HTR-8/SVneo (cell line): Measurements from ENCODE around the gene LYZL2.
"Not testable (repeated sequence)": the region's sequence is repeated elsewhere in the genome, so short reads cannot be mapped to it uniquely, and the experiment has no call there.

Source experiments
- DNase-seq: peaks from one replicate; pipeline ENCODE4 v3.0.0; 2011; ENCODE audit warnings: low spot score, mixed read lengths; ENCODE audit not compliant: insufficient read length
- FAIRE-seq: peaks from 2 replicates; lab custom pipeline; 2011; peaks lifted over from hg19 to GRCh38; lab: Jason Lieb, UNC

Gene LYZL2

GRCh38 chr10:30642856-30643255 is 13.3 kb upstream of the LYZL2 start:
- not testable (repeated sequence) for DNase-seq
- peak; percentile 42 for FAIRE-seq

- FAIRE-seq = no peak
- peak; percentile 63 for DNase-seq
These were observed 10.6 kb upstream of the LYZL2 start for GRCh38 chr10:30639946-30640786.

- FAIRE-seq (peak; percentile 74), DNase-seq (peak; percentile 76)
These were observed 8.4 kb upstream of the LYZL2 start for GRCh38 chr10:30637881-30638467.

GRCh38 chr10:30631188-30631587 is 1.6 kb upstream of the LYZL2 start:
- DNase-seq (no peak), FAIRE-seq (no peak)

GRCh38 chr10:30630571-30630970 is 1.0 kb upstream of the LYZL2 start:
- FAIRE-seq (no peak), DNase-seq (no peak)

- FAIRE-seq, DNase-seq: not testable (repeated sequence)
These were observed 977 bp downstream of the LYZL2 start for GRCh38 chr10:30628576-30628975.

- peak; percentile 31 for FAIRE-seq
- not testable (repeated sequence) for DNase-seq
These were observed 2.7 kb downstream of the LYZL2 start for GRCh38 chr10:30626837-30627236.

GRCh38 chr10:30626196-30626595 is 3.4 kb downstream of the LYZL2 start:
- FAIRE-seq = peak; percentile 81
- DNase-seq = not testable (repeated sequence)

- no peak for FAIRE-seq
- DNase-seq = no peak
These were observed 4.5 kb downstream of the LYZL2 start for GRCh38 chr10:30625080-30625479.

GRCh38 chr10:30619966-30620365 is 9.6 kb downstream of the LYZL2 start:
- no peak for FAIRE-seq

GRCh38 chr10:30617070-30617469 is 12.5 kb downstream of the LYZL2 start:
- FAIRE-seq = no peak
- DNase-seq = no peak

More at GRCh38 chr10:30619966-30620365, 9.6 kb downstream of the LYZL2 start:
- DNase-seq = no peak

- not testable (repeated sequence) for FAIRE-seq, DNase-seq
These were observed 18.5 kb downstream of the LYZL2 start for GRCh38 chr10:30611041-30611440.

GRCh38 chr10:30607814-30608213 is 21.7 kb downstream of the LYZL2 start:
- no peak for FAIRE-seq
- no peak for DNase-seq

- DNase-seq (no peak), FAIRE-seq (no peak)
These were observed 23.2 kb downstream of the LYZL2 start for GRCh38 chr10:30606313-30606712.

GRCh38 chr10:30605341-30606121 is 24.0 kb downstream of the LYZL2 start:
- peak; percentile 66 for FAIRE-seq
- DNase-seq = not testable (repeated sequence)

GRCh38 chr10:30603589-30603988 is 26.0 kb downstream of the LYZL2 start:
- FAIRE-seq = no peak
- no peak for DNase-seq

- DNase-seq (no peak), FAIRE-seq (no peak)
These were observed 26.8 kb downstream of the LYZL2 start for GRCh38 chr10:30602747-30603146.

GRCh38 chr10:30600005-30600404 is 29.5 kb downstream of the LYZL2 start:
- no peak for FAIRE-seq
- DNase-seq = no peak

GRCh38 chr10:30598105-30598776 is 31.3 kb downstream of the LYZL2 start:
- FAIRE-seq (no peak), DNase-seq (no peak)

GRCh38 chr10:30597433-30597824 is 32.1 kb downstream of the LYZL2 start:
- FAIRE-seq = peak; percentile 83
- not testable (repeated sequence) for DNase-seq
